HL-60 (cell line): ENCODE measurements around the gene XPR1.

Source experiments
- GABPA ChIP-seq: IDR thresholded peaks from 2 replicates; pipeline ENCODE4 v1.6.1; 2012; ENCODE audit warnings: low read depth
- POLR2AphosphoS5 ChIP-seq: IDR thresholded peaks from 2 replicates; pipeline ENCODE4 v1.6.1; 2012; ENCODE audit warnings: low read depth
- TF ChIP-seq, protein P1 (sequence below): IDR thresholded peaks from one replicate; pipeline ENCODE4 v1.5.1; 2011; ENCODE audit warnings: low read length, control low read depth, inconsistent platforms; ENCODE audit not compliant: insufficient read depth
- TF ChIP-seq, protein P2 (sequence below): IDR thresholded peaks from 2 replicates; pipeline ENCODE4 v1.6.1; 2012; ENCODE audit warnings: low read depth; ENCODE audit not compliant: insufficient replicate concordance

DNA sequence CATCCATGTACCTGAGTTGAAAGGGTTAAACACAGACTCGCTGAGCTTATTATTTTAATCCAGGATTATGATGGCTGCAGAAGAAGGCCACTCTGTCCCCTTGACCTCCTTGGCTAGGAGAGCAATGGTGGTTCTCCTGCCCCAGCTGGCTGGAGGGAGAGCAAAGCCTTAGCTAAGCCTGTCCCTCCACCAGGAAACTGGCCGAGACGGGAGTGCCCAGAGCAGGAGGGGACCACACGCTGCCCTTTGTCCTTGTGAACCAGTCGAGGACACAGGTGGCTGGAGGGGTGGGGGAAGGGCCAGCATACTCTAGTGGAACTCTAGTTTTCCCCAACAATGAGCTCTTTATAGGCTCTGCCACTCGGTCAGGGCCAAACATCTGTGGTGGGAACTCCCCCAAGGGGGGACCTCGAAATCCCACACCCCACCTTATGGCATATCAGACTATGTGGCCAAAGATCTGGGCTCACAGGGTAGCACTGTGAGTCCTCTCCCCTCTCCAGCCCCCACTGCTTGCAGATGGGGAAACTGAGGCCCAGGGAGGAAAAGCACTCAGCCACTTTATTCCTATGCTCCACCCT, 293.7 kb downstream of the XPR1 start:
- TF ChIP-seq, protein P1, sequence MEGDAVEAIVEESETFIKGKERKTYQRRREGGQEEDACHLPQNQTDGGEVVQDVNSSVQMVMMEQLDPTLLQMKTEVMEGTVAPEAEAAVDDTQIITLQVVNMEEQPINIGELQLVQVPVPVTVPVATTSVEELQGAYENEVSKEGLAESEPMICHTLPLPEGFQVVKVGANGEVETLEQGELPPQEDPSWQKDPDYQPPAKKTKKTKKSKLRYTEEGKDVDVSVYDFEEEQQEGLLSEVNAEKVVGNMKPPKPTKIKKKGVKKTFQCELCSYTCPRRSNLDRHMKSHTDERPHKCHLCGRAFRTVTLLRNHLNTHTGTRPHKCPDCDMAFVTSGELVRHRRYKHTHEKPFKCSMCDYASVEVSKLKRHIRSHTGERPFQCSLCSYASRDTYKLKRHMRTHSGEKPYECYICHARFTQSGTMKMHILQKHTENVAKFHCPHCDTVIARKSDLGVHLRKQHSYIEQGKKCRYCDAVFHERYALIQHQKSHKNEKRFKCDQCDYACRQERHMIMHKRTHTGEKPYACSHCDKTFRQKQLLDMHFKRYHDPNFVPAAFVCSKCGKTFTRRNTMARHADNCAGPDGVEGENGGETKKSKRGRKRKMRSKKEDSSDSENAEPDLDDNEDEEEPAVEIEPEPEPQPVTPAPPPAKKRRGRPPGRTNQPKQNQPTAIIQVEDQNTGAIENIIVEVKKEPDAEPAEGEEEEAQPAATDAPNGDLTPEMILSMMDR: no peak
- no peak for TF ChIP-seq GABPA
- TF ChIP-seq, protein P2, sequence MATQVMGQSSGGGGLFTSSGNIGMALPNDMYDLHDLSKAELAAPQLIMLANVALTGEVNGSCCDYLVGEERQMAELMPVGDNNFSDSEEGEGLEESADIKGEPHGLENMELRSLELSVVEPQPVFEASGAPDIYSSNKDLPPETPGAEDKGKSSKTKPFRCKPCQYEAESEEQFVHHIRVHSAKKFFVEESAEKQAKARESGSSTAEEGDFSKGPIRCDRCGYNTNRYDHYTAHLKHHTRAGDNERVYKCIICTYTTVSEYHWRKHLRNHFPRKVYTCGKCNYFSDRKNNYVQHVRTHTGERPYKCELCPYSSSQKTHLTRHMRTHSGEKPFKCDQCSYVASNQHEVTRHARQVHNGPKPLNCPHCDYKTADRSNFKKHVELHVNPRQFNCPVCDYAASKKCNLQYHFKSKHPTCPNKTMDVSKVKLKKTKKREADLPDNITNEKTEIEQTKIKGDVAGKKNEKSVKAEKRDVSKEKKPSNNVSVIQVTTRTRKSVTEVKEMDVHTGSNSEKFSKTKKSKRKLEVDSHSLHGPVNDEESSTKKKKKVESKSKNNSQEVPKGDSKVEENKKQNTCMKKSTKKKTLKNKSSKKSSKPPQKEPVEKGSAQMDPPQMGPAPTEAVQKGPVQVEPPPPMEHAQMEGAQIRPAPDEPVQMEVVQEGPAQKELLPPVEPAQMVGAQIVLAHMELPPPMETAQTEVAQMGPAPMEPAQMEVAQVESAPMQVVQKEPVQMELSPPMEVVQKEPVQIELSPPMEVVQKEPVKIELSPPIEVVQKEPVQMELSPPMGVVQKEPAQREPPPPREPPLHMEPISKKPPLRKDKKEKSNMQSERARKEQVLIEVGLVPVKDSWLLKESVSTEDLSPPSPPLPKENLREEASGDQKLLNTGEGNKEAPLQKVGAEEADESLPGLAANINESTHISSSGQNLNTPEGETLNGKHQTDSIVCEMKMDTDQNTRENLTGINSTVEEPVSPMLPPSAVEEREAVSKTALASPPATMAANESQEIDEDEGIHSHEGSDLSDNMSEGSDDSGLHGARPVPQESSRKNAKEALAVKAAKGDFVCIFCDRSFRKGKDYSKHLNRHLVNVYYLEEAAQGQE: no peak
- TF ChIP-seq POLR2AphosphoS5: no peak
